Midbrain (tissue), 1 donor: Measurements from ENCODE around the gene ENAH.

Source experiments
- DNase-seq: peaks from one replicate; lab custom pipeline; 2025; lab: John Stamatoyannopoulos, UW

Gene ENAH

GRCh38 chr1:225471109-225471452, 181.8 kb downstream of the ENAH start:
- DNase-seq, result no peak

GRCh38 chr1:225470211-225471108, 182.5 kb downstream of the ENAH start:
- no peak for DNase-seq

- no peak for DNase-seq
These were observed 183.9 kb downstream of the ENAH start for GRCh38 chr1:225469051-225469450.

- no peak for DNase-seq
These were observed 184.5 kb downstream of the ENAH start for GRCh38 chr1:225468270-225469020.

GRCh38 chr1:225467193-225468020, 185.5 kb downstream of the ENAH start:
- peak; percentile 22 for DNase-seq

- no peak for DNase-seq
These were observed 186.1 kb downstream of the ENAH start for GRCh38 chr1:225466848-225467192.

GRCh38 chr1:225465793-225466517, 187.0 kb downstream of the ENAH start:
- no peak for DNase-seq

- no peak for DNase-seq
These were observed 187.8 kb downstream of the ENAH start for GRCh38 chr1:225464851-225465792.

- no peak for DNase-seq
These were observed 190.0 kb downstream of the ENAH start for GRCh38 chr1:225462714-225463574.

GRCh38 chr1:225462429-225462713, 190.6 kb downstream of the ENAH start:
- DNase-seq, result no peak

- no peak for DNase-seq
These were observed 191.1 kb downstream of the ENAH start for GRCh38 chr1:225461533-225462428.

GRCh38 chr1:225460737-225461532, 192.0 kb downstream of the ENAH start:
- no peak for DNase-seq

- no peak for DNase-seq
These were observed 192.7 kb downstream of the ENAH start for GRCh38 chr1:225460021-225460736.

- no peak for DNase-seq
These were observed 194.7 kb downstream of the ENAH start for GRCh38 chr1:225458222-225458631.

GRCh38 chr1:225454733-225455132, 198.2 kb downstream of the ENAH start:
- DNase-seq, result no peak

- no peak for DNase-seq
These were observed 198.9 kb downstream of the ENAH start for GRCh38 chr1:225453797-225454648.
